K562 (cell line): ENCODE data around the gene LSM14B. TPM values are rescaled to one million over a fixed set of nuclear protein-coding genes. Genes with fewer than 3 reads are reported as not detected.

ENCODE experiments used
- ATAC-seq: fragments of 200-7000 bp; cut with Tn5 transposase; 3 replicates; pipeline ENCODE4 v1.9.1; 2020; ENCODE audit warnings: moderate library complexity
- BruUV-seq: library from RNA; stranded (reverse); fragments of 400-500 nt; replicated peaks from 2 replicates; lab custom pipeline; 2021; lab: Mats Ljungman, UMichigan
- CTCF ChIA-PET: fragments of 300-600 bp; formaldehyde crosslinking; extraction: SDS; loops from one replicate; lab custom pipeline; 2021; ENCODE audit warnings: low intra/inter-chr PET ratio; lab: Yijun Ruan, JAX
- POLR2A ChIA-PET: fragments of 300-600, 350-650 bp; sonication (Branson Sonifier 250); formaldehyde crosslinking; extraction: SDS; loops from one replicate; lab custom pipeline; 2021; ENCODE audit warnings: antibody characterized with exemption, inconsistent platforms; lab: Yijun Ruan, JAX
- DNase-seq, 4 experiments: peaks; one replicate each; pipeline versions ENCODE4 v3.0.0 to v3.0.0-alpha.2; 2011 to 2018; ENCODE audit warnings: low spot score in 3 of 4, mixed read lengths in 3 of 4; ENCODE audit errors: extremely low read depth in 1 of 4
- FAIRE-seq: peaks from 2 replicates; lab custom pipeline; 2011; peaks lifted over from hg19 to GRCh38; lab: Jason Lieb, UNC
- H2AFZ ChIP-seq: 2 replicates; pipeline ENCODE4 v1.6.0; 2011; ENCODE audit warnings: low read depth, low read length, control low read depth, inconsistent platforms
- H3K27ac ChIP-seq: fragments of 200-600 bp; 3 replicates; pipeline ENCODE4 v1.8.0; 2011; ENCODE audit warnings: low read depth, mild to moderate bottlenecking, control low read depth, inconsistent platforms, low read length, moderate library complexity, mixed read lengths; ENCODE audit errors: extremely low read depth
- H3K27me3 ChIP-seq, 2 experiments: fragments of 300-600 bp in 1 of 2; 2 replicates in 1 of 2; 3 replicates in 1 of 2; pipeline versions ENCODE4 v1.6.0 to v1.8.0; 2011; ENCODE audit warnings: inconsistent platforms in 2 of 2, low read length in 2 of 2, mild to moderate bottlenecking in 1 of 2, mixed read lengths in 1 of 2, moderate library complexity in 1 of 2; ENCODE audit not compliant: control insufficient read depth in 2 of 2, insufficient read depth in 2 of 2
- H3K36me3 ChIP-seq: fragments of 300-600 bp; 3 replicates; pipeline ENCODE4 v1.8.0; 2011; ENCODE audit warnings: mild to moderate bottlenecking, low read length, inconsistent platforms; ENCODE audit not compliant: control insufficient read depth, insufficient read depth
- H3K4me1 ChIP-seq, 2 experiments: fragments of 200-600 bp in 1 of 2; replicated peaks in 1 of 2; 2 replicates in 1 of 2; 3 replicates in 1 of 2; pipeline versions ENCODE4 v1.5.1 to v1.8.0; 2011; ENCODE audit warnings: inconsistent platforms in 2 of 2, low read length in 2 of 2, mild to moderate bottlenecking in 1 of 2, mixed read lengths in 1 of 2, moderate library complexity in 1 of 2; ENCODE audit not compliant: control insufficient read depth in 2 of 2, insufficient read depth in 2 of 2
- H3K4me2 ChIP-seq: 2 replicates; pipeline ENCODE4 v1.6.1; 2011; ENCODE audit warnings: low read length, control low read depth, inconsistent platforms, mixed read lengths; ENCODE audit not compliant: insufficient read depth
- H3K4me3 ChIP-seq: fragments of 200-600 bp; sonication (generic), shearing (Covaris generic); 2 replicates; pipeline ENCODE4 v1.5.1; 2016; ENCODE audit warnings: control low read depth, inconsistent platforms
- H3K79me2 ChIP-seq: fragments of 200-600 bp; 3 replicates; pipeline ENCODE4 v1.8.0; 2011; ENCODE audit warnings: low read length, inconsistent platforms; ENCODE audit not compliant: control insufficient read depth, insufficient read depth
- H3K9ac ChIP-seq, 2 experiments: 2 replicates each; pipeline versions ENCODE4 v1.6.0 to v1.6.1; 2011; ENCODE audit warnings: low read depth in 2 of 2, low read length in 2 of 2, control low read depth in 1 of 2, inconsistent platforms in 1 of 2, mild to moderate bottlenecking in 1 of 2, mixed read lengths in 1 of 2; ENCODE audit not compliant: insufficient read depth in 1 of 2
- H3K9me1 ChIP-seq: one replicate; pipeline ENCODE4 v1.6.0; 2011; ENCODE audit warnings: inconsistent platforms, mild to moderate bottlenecking, low read length, moderate library complexity; ENCODE audit not compliant: control insufficient read depth, insufficient read depth
- H3K9me3 ChIP-seq: replicated peaks from 2 replicates; pipeline ENCODE4 v1.5.1; 2011; ENCODE audit warnings: low read depth, low read length, inconsistent platforms; ENCODE audit not compliant: control insufficient read depth, insufficient read depth
- H4K20me1 ChIP-seq: replicated peaks from 2 replicates; pipeline ENCODE4 v1.6.1; 2011; ENCODE audit warnings: low read length, inconsistent platforms, mixed read lengths; ENCODE audit not compliant: control insufficient read depth, insufficient read depth
- ADNP ChIP-seq: fragments of 200-800 bp; sonication (Bioruptor generic); IDR thresholded peaks from 2 replicates; pipeline ENCODE4 v1.6.1; 2016; ENCODE audit warnings: missing genetic modification characterization, missing compliant biosample characterization
- ARID2 ChIP-seq: fragments of 450-650 bp; IDR thresholded peaks from 2 replicates; pipeline ENCODE4 v1.6.1; 2017; ENCODE audit warnings: antibody characterized with exemption, mild to moderate bottlenecking
- CBFA2T3 ChIP-seq: fragments of 450-650 bp; IDR thresholded peaks from 2 replicates; pipeline ENCODE4 v1.6.1; 2017
- DLX4 ChIP-seq: fragments of 250-450 bp; sonication (Bioruptor Pico); IDR thresholded peaks from 2 replicates; pipeline ENCODE4 v1.6.1; 2021; ENCODE audit warnings: mild to moderate bottlenecking
- FOSL1 ChIP-seq: fragments of 200-800 bp; sonication (Bioruptor generic); conservative IDR thresholded peaks from 2 replicates; pipeline ENCODE4 v1.6.1; 2016; ENCODE audit warnings: missing genetic modification characterization, missing compliant biosample characterization
- FOXA1 ChIP-seq: fragments of 450-650 bp; IDR thresholded peaks from 2 replicates; pipeline ENCODE4 v1.6.1; 2016; ENCODE audit warnings: mild to moderate bottlenecking, borderline replicate concordance
- KLF6 ChIP-seq: fragments of 250-450 bp; sonication (Bioruptor Pico); IDR thresholded peaks from 2 replicates; pipeline ENCODE4 v1.4.0; 2020; ENCODE audit warnings: mild to moderate bottlenecking, moderate library complexity, borderline replicate concordance
- LCOR ChIP-seq: sonication (generic); formaldehyde crosslinking; IDR thresholded peaks from 2 replicates; pipeline ENCODE4 v1.8.0; 2022; ENCODE audit warnings: mild to moderate bottlenecking, missing genetic modification reagents
- MCM2 ChIP-seq: fragments of 450-650 bp; IDR thresholded peaks from 2 replicates; pipeline ENCODE4 v1.6.1; 2017; ENCODE audit warnings: low read depth, mild to moderate bottlenecking
- RBFOX2 ChIP-seq: fragments of 200-400 bp; formaldehyde crosslinking; IDR thresholded peaks from 2 replicates; pipeline ENCODE4 v1.6.1; 2017; ENCODE audit warnings: low read depth, mild to moderate bottlenecking, low read length, moderate library complexity
- STAT5B ChIP-seq: fragments of 250-450 bp; sonication (Bioruptor Pico); IDR thresholded peaks from 2 replicates; pipeline ENCODE4 v1.8.0; 2021; ENCODE audit warnings: mild to moderate bottlenecking, inconsistent platforms
- TRIM24 ChIP-seq, 2 experiments: fragments of 450-650 bp; IDR thresholded peaks; 2 replicates each; pipeline ENCODE4 v1.6.1; 2016
- ZBTB5 ChIP-seq: fragments of 450-650 bp; IDR thresholded peaks from 2 replicates; pipeline ENCODE4 v1.6.1; 2017; ENCODE audit warnings: antibody characterized with exemption
- ZNF695 ChIP-seq: fragments of 450-650 bp; formaldehyde crosslinking; IDR thresholded peaks from 2 replicates; pipeline ENCODE4 v1.4.0; 2020; ENCODE audit warnings: mild to moderate bottlenecking, moderate library complexity
- WGBS: fragments of 100-300 bp; shearing (Covaris generic); methylation state at CpG from one replicate; pipeline ENCODE4 v1.1.6; 2016; ENCODE audit warnings: low coverage, mixed read lengths; ENCODE audit not compliant: insufficient coverage; ENCODE audit errors: missing lambda C conversion rate; 5-methylcytosine and 5-hydroxymethylcytosine counted together
- in situ Hi-C: fragments of 300-500 bp; cut with MboI; formaldehyde crosslinking; loops from 4 replicates; pipeline ENCODE4 v1.15.0; 2018; ENCODE audit warnings: inconsistent platforms, mixed read lengths
- intact Hi-C: fragments of 100-400 bp; cut with micrococcal nuclease; formaldehyde crosslinking; loops from 2 replicates; pipeline ENCODE4 v1.14.2; 2022
- polyA plus RNA-seq, 8 experiments: library from polyadenylated mRNA; depleted of rRNA in 4 of 8; stranded (reverse) in 5 of 8; unstranded in 3 of 8; fragments of >200 nt; fragmentation: Nextera tagmentation in 2 of 8; fragmentation: Illumina TruSeq in 1 of 8; extraction: Ambion mirVana in 2 of 8; extraction: Trizol in 1 of 8; gene quantifications; 2 replicates each; pipeline versions ENCODE4 v1.2.1 to v1.2.3, GENCODE V29; 2011 to 2014; ENCODE audit warnings: inconsistent platforms in 1 of 8, missing spikeins in 1 of 8
- total RNA-seq, 7 experiments: library from RNA; depleted of rRNA in 6 of 7; stranded (reverse); fragments of >200 nt in 6 of 7; fragmentation: Illumina TruSeq in 2 of 7; extraction: Trizol in 2 of 7; gene quantifications; 2 replicates each; pipeline versions ENCODE4 v1.2.1 to v1.2.3, GENCODE V29; 2011 to 2021; ENCODE audit warnings: low replicate concordance in 1 of 7

LSM14B gene
- total and polyA plus RNA-seq, 9 of the 15 experiments (the other 6 are each of a cell fraction or from before 2014, with no cell fraction given): 0.66 to 36.0 (median 20.2) TPM

- no peaks in the 10 kb centered on the region for H3K79me2 ChIP-seq
- 92% methylated on average over 23 of the region's 25 CpGs for WGBS
- POLR2A ChIA-PET: interaction anchor here (0.6 to 7.8 kb wide), 4 partner anchors 6 to 117 kb away, joined by 3 to 78 read pairs (median 4); partner anchors contain the start of gene LSM14B
- peaks cover 13% of the 10 kb centered on the region; the same call in 1 of the 2 replicates for H4K20me1 ChIP-seq
- intact Hi-C loops: no loop called here
- ATAC-seq: no peak
- H3K9ac ChIP-seq: 0 out of 4 replicates have a peak overlapping the region, but pooled peaks of 1 of the 2 experiments have one; percentile 27
- BruUV-seq: no TSS peak
- no peak overlapping the region for H2AFZ ChIP-seq
- no peak overlapping the region for H3K27ac ChIP-seq
- no peaks in the 10 kb centered on the region for H3K27me3 ChIP-seq
- peaks cover 97% of the 10 kb centered on the region for H3K36me3 ChIP-seq
- H3K4me1 ChIP-seq: peaks cover 0 to 4% of the 10 kb centered on the region in 2 experiments; a peak in 1 of 5 replicates
- no peaks in the 10 kb centered on the region for H3K9me3 ChIP-seq
- no peak for DNase-seq
- CTCF ChIA-PET: no interaction called here
- TF ChIP-seq TRIM24 (IDR thresholded peaks at IDR 0.05) (no peak), RBFOX2 (0 out of 2 replicates have a peak, but pooled peaks have one; percentile 32), ZNF695 (CRISPR knock-in tag) (no peak)
- H3K4me2 ChIP-seq: no peak overlapping the region
- H3K9me1 ChIP-seq: no peaks in the 10 kb centered on the region
- no peak for FAIRE-seq
- in situ Hi-C loops: no loop called here
- H3K4me3 ChIP-seq: no peak overlapping the region
These were observed 9.5 kb downstream of the LSM14B start for GRCh38 chr20:62131560-62132320.

- Histone ChIP-seq H4K20me1 (peaks cover 13% of the 10 kb centered on the region; the same call in 1 of the 2 replicates), H3K4me1 (peaks cover 0 to 4% of the 10 kb centered on the region in 2 experiments; a peak in 1 of 5 replicates), H3K4me3 (no peak overlapping the region), H3K36me3 (peaks cover 97% of the 10 kb centered on the region), H3K4me2 (no peak overlapping the region), H2AFZ (no peak overlapping the region), H3K27me3 (no peaks in the 10 kb centered on the region), H3K79me2 (no peaks in the 10 kb centered on the region), H3K9me1 (no peaks in the 10 kb centered on the region), H3K9me3 (no peaks in the 10 kb centered on the region), H3K9ac (no peak overlapping the region), H3K27ac (no peak overlapping the region)
- intact Hi-C loops: no loop called here
- DNase-seq (no peak), FAIRE-seq (no peak), ATAC-seq (no peak)
- in situ Hi-C loops: no loop called here
- POLR2A ChIA-PET: interaction anchor here (0.7 to 7.8 kb wide), 4 partner anchors 7 to 117 kb away, joined by 3 to 78 read pairs (median 6); partner anchors contain the start of genes LSM14B and TAF4
- BruUV-seq: no TSS peak
- WGBS: 88% methylated on average over 7 of the region's 7 CpGs
- CTCF ChIA-PET: no interaction called here
- no peak for TF ChIP-seq STAT5B (CRISPR knock-in tag)
- no peak for TF ChIP-seq CBFA2T3
- TF ChIP-seq ARID2: no peak
- TF ChIP-seq ZBTB5: no peak
- no peak for TF ChIP-seq LCOR (CRISPR knock-in tag)
- TF ChIP-seq DLX4 (CRISPR knock-in tag): no peak
- TF ChIP-seq FOXA1: no peak
- no peak for TF ChIP-seq MCM2
- no peak for TF ChIP-seq FOSL1 (tag)
- no peak for TF ChIP-seq KLF6 (CRISPR knock-in tag)
- no peak for TF ChIP-seq ADNP (tag)
These were observed 10.1 kb downstream of the LSM14B start for GRCh38 chr20:62132421-62132820.
